ENCODE data around the gene THAP10.

GRCh38 chr15:70882361-70882760 is 9.9 kb downstream of the THAP10 start:
- no peak for TF ChIP-seq RAD21 (conservative IDR thresholded peaks at IDR 0.05 in 1 of 2, IDR thresholded peaks at IDR 0.05 in 1 of 2)
- TF ChIP-seq SMC3 (IDR thresholded peaks at IDR 0.05) = no peak
- TF ChIP-seq, protein P1, sequence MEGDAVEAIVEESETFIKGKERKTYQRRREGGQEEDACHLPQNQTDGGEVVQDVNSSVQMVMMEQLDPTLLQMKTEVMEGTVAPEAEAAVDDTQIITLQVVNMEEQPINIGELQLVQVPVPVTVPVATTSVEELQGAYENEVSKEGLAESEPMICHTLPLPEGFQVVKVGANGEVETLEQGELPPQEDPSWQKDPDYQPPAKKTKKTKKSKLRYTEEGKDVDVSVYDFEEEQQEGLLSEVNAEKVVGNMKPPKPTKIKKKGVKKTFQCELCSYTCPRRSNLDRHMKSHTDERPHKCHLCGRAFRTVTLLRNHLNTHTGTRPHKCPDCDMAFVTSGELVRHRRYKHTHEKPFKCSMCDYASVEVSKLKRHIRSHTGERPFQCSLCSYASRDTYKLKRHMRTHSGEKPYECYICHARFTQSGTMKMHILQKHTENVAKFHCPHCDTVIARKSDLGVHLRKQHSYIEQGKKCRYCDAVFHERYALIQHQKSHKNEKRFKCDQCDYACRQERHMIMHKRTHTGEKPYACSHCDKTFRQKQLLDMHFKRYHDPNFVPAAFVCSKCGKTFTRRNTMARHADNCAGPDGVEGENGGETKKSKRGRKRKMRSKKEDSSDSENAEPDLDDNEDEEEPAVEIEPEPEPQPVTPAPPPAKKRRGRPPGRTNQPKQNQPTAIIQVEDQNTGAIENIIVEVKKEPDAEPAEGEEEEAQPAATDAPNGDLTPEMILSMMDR (IDR thresholded peaks at IDR 0.05) = no peak
- no peak for TF ChIP-seq CHD2 (IDR thresholded peaks at IDR 0.05; ENCODE audit: low read length, partially characterized antibody)
- TF ChIP-seq POLR2A (IDR thresholded peaks at IDR 0.05; ENCODE audit: low read length) = no peak
- TF ChIP-seq MAFK (IDR thresholded peaks at IDR 0.05; ENCODE audit: partially characterized antibody) = no peak
- TF ChIP-seq CBX8 (IDR thresholded peaks at IDR 0.05) = no peak
- TF ChIP-seq CEBPB (IDR thresholded peaks at IDR 0.05) = no peak

Measured in A549 (cell line).